DMS 273 (cell line): ENCODE data around the gene CMTM1.
"Not testable (repeated sequence)": the region's sequence is repeated elsewhere in the genome, so short reads cannot be mapped to it uniquely, and the experiment has no call there.

ENCODE experiments used
- DNase-seq: peaks from one replicate; lab custom pipeline; 2025; ENCODE audit not compliant: unreplicated experiment; lab: John Stamatoyannopoulos, UW

Gene CMTM1

GRCh38 chr16:66588981-66589713 is 22.9 kb downstream of the CMTM1 start:
- DNase-seq = peak; percentile 32

DNA sequence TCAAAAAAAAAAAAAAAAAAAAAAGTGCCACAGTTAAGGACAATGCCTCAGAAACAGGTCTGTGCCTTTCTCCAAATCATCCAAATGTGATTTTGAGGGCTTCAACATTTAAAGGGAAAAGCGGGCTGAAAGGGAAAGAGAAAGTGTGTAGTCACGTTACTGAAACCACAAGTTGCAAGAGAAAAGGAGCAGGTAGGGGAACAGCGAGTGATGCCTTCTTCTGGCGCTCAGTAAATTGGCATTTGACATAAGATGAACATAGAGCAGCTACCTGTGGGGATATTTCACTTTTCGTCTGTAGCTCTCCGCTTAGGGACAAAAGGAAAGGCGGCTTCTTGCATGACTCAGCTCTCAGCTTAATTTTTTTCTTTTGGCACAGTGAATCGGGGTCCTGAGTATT is 24.1 kb downstream of the CMTM1 start:
- no peak for DNase-seq

DNA sequence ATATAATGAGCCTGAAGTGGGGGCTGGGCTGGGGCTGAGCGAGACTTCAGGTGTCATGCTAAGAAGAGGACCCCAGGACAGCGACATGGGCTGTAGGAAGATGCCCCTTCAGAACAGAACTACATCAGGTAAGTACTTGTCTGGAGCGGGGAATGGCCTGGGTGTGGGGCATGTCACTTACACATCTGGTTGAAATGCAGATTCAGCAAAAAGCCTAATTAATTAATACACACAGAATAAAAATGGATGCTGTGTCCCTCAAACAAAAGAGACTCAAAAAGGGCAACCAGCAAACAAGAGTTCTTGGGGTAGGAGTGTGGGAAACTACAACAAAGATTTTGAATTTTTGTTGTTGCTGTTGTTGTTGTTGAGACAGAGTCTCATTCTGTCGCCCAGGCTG is 24.8 kb downstream of the CMTM1 start:
- no peak for DNase-seq

- DNase-seq = no peak
These were observed 26.0 kb downstream of the CMTM1 start for GRCh38 chr16:66592241-66592640.

DNA sequence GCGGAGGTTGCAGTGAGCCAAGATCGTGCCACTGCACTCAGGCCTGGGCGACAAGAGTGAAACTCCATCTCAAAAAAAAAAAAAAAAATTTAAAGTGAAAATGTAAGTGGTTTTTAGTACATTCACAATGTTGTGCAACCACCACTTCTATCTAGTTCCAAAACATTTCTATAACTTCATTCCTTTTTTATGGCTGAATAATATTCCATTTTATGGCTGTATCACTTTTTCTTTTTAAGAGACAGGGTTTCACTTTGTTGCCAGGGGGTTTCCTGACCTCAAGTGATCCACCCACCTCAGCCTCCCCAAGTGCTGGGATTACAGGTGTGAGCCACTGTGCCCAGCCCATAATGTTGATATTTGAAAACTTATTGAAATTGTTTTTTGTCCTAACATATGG is 26.6 kb downstream of the CMTM1 start:
- no peak for DNase-seq

GRCh38 chr16:66594739-66595138 is 28.5 kb downstream of the CMTM1 start:
- DNase-seq = no peak

DNA sequence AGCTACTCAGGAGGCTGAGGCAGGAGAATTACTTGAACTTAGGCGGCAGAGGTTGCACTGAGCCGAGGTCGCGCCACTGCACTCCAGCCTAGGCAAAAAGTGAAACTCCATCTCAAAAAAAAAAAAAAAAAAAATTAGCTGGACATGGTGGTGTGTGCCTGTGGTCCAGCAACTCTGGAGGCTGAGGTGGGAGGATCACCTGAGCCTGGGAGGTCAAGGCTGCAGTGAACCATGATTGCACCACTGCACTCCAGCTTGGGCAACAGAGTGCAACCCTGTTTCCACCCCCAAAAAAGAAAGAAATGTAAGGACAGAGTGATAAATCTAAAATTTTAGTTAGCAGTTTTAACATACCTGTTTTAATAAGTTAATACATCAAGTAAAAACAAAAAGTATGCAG is 30.3 kb downstream of the CMTM1 start:
- not testable (repeated sequence) for DNase-seq

GRCh38 chr16:66596986-66597848 is 31.0 kb downstream of the CMTM1 start:
- DNase-seq = no peak

GRCh38 chr16:66598111-66598510 is 31.9 kb downstream of the CMTM1 start:
- DNase-seq = no peak

GRCh38 chr16:66599726-66600125 is 33.5 kb downstream of the CMTM1 start:
- DNase-seq = no peak

- DNase-seq = no peak
These were observed 34.2 kb downstream of the CMTM1 start for GRCh38 chr16:66600477-66600876.

- no peak for DNase-seq
These were observed 35.2 kb downstream of the CMTM1 start for GRCh38 chr16:66601471-66601870.

DNA sequence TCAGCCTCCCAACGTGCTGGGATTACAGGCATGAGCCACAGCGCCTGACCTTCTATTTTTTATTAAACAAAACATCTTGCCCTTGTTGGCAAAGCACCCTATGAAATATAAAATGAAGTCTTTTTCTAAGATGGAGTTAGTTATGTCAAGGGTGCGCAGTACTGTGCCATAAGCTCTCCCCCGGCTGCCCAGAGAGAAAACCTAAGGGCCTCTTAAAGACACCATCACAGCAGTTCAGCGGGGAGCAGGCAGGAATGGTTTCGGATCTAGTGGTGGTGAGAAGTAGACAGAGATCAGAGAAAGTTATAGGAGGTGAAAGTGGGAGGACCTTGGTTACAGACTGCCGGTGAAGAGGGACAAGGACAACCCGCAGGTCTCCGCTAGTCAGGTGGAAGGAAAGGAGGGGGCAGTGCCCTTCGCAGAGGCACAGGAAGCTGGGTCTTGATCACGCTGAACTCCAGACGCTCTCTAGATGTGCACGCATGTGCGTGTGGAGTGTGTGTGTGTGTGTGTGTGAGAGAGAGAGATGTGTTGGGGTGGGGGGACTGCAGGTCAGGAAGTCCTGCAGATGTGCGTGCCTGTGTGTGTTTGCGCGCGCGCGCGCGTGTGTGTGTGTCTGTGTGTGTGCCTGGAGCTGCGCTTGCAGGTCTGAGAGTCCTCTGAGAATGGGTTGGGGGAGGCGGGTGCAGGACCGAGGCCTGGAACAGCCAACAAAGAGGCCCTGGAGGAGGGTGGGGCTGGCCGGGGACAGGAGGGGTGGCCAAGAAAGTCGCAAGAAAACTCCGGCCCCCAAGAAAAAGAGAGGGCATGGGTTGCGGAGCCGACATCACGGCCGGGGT is 37.5 kb downstream of the CMTM1 start:
- DNase-seq = peak; percentile 76

DNA sequence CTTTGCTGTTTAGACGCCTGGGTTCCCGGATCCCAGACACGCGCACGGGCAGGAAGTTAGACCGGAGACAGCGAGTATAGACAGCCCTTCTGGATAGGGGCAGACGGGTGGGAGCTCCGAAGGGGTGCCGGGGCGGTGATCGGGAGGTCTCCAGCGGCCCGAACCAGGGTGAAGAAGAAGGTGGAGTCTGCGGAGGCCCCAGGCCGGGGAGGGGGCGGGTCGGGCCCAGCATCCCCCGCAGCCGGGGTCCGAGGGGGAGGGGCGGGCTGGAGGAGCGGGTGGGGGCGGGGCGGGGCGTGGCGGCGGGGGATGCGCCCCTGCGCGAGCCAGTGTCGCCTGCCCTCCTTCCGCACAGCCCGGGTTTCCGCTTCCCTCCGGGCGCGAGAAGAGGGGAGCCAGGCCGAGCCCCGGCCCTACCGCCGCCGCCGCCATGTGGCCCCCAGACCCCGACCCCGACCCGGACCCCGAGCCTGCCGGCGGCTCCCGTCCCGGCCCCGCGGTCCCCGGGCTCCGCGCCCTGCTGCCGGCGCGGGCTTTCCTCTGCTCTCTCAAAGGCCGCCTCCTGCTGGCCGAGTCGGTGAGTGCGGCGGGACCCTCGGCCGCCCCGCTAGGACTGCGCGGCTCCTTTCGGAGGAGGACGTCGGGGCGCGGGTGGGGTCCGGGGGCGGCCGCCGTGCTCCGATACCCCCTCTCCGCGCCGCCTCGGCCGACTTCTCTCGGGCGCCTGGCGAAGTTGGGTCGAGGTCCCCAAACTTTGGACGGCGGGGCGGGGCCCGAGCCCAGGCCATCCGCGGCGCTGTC is 38.3 kb downstream of the CMTM1 start, which contains the start of gene CMTM3:
CMTM3 (plus strand) TSS at position 329 of the 801 bp plus-strand sequence; CDS start at position 431, 102 bp downstream.
- DNase-seq = peak; percentile 85

GRCh38 chr16:66605177-66605978 is 39.1 kb downstream of the CMTM1 start:
- peak; percentile 56 for DNase-seq

DNA sequence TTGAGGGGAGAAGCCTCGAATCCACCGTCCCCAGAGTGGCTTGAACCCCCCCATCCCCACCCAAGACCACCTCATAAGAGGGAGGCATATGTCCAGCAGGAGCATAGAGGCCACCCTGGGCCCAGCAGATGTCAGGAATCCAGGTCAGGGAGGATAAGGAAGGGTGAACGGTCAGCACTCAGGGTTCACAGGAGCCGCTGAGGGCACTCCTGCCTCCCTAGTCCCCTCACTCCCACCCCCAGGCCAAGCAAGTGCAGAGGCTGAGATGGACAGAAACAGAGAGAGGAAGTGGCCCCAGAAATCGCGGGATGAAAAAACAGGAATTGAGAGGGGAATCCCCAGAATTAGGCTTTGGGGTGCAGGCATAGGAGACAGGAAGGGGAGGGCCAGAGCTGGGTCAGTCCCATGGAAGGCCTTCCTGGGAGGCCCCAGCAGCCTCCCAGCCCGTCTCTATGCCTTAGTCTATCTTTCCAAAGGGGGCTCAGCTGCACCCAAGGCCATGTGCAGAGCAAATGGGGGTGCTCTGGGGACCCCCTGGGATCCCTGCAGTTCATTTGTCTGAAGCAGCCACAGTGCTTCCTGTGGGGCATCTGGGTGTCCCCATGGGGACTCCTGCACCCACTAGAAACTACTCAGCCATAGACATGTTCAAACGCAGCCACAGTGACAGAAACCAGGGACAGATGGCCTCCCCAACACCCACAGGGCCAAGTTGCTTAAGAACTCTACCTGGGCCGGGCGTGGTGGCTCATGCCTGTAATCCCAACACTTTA is 39.9 kb downstream of the CMTM1 start:
- DNase-seq = peak; percentile 28

DNA sequence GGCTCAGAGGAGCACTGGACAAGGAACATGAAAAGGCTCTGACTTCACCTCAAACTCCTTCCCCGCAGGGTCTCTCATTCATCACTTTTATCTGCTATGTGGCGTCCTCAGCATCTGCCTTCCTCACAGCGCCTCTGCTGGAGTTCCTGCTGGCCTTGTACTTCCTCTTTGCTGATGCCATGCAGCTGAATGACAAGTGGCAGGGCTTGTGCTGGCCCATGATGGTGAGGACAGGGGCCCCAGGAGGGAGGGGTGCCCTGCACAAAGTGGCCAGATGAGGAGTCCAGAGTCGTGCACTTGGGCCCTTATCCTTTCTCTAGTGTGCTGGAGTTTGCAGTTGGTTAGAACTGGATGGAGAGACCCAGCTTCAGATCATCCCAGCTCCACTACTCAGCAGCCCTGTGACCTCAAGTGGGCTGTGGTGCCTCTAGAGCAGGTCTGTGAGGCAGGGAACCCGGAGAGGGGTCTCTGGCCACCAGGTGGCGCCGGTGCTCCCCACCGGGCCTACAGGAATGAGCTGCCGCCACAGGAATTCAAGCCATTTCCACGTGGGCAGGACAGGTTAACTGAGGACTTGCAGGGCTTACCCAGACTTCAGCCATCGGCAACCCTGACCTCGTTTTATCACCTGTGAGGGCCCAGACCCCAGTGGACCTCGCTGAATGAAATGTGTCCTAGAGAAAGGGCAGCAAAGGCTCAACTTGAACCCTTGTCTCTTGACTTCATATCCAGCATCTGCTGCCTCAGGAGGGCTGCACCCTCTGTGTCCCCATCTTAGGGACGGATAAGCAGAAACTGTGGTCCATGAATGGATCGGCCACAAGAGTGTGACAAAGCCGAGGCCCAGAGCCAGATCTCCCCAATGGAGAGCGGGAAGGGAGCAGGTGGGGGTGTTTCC is 42.3 kb downstream of the CMTM1 start:
- peak; percentile 94 for DNase-seq

GRCh38 chr16:66609139-66609510 is 42.9 kb downstream of the CMTM1 start:
- no peak for DNase-seq
